GM12878 (cell line): Measurements from ENCODE around the gene HM13. TPM values are rescaled to one million over a fixed set of nuclear protein-coding genes. Genes with fewer than 3 reads are reported as not detected.
"Not testable (repeated sequence)": the region's sequence is repeated elsewhere in the genome, so short reads cannot be mapped to it uniquely, and the experiment has no call there.

Experiments used
- ATAC-seq: fragments of 200-7000 bp; cut with Tn5 transposase; 3 replicates; pipeline ENCODE4 v1.9.1; 2020; ENCODE audit warnings: mild to moderate bottlenecking, moderate library complexity
- BruUV-seq: library from RNA; stranded (reverse); fragments of 400-500 nt; replicated peaks from 2 replicates; lab custom pipeline; 2021; lab: Mats Ljungman, UMichigan
- CTCF ChIA-PET: fragments of 300-600 bp; sonication (Branson Sonifier 250); formaldehyde crosslinking; extraction: SDS; loops from one replicate; lab custom pipeline; 2021; ENCODE audit warnings: inconsistent platforms; lab: Yijun Ruan, JAX
- POLR2A ChIA-PET: fragments of 350-600 bp; formaldehyde crosslinking; extraction: SDS; loops from one replicate; lab custom pipeline; 2021; ENCODE audit warnings: inconsistent platforms; lab: Charles Lee
- RAD21 ChIA-PET: fragments of 300-600 bp; sonication (Branson Sonifier 250); formaldehyde crosslinking; loops from one replicate; lab custom pipeline; 2023; ENCODE audit warnings: antibody characterized with exemption; ENCODE audit not compliant: unreplicated experiment; lab: Charles Lee
- SMC1A ChIA-PET: fragments of 300-600 bp; sonication (Branson Sonifier 250); formaldehyde crosslinking; loops from one replicate; lab custom pipeline; 2023; ENCODE audit not compliant: unreplicated experiment, uncharacterized antibody; lab: Charles Lee
- DNase-seq: peaks from one replicate; pipeline ENCODE4 v3.0.0-alpha.2; 2011; ENCODE audit warnings: low read depth, low spot score
- FAIRE-seq: peaks from 3 replicates; lab custom pipeline; 2011; peaks lifted over from hg19 to GRCh38; lab: Jason Lieb, UNC
- H2AFZ ChIP-seq: 2 replicates; pipeline ENCODE4 v1.6.0; 2011; ENCODE audit warnings: low read depth, low read length, control low read depth; ENCODE audit not compliant: control insufficient read depth
- H3K27ac ChIP-seq: 2 replicates; pipeline ENCODE4 v1.5.1; 2011; ENCODE audit warnings: control low read depth; ENCODE audit not compliant: control insufficient read depth, insufficient read depth
- H3K27me3 ChIP-seq, 2 experiments: replicated peaks in 1 of 2; 2 replicates each; pipeline versions ENCODE4 v1.6.0 to v1.6.1; 2011; ENCODE audit warnings: low read length in 1 of 2; ENCODE audit not compliant: control insufficient read depth in 2 of 2, insufficient read depth in 2 of 2
- H3K36me3 ChIP-seq, 2 experiments: 2 replicates each; pipeline ENCODE4 v1.5.1; 2011; ENCODE audit warnings: low read length in 1 of 2; ENCODE audit not compliant: control insufficient read depth in 2 of 2, insufficient read depth in 2 of 2
- H3K4me1 ChIP-seq: 2 replicates; pipeline ENCODE4 v1.6.1; 2011; ENCODE audit warnings: mild to moderate bottlenecking, low read length, moderate library complexity, mixed read lengths; ENCODE audit not compliant: control insufficient read depth, insufficient read depth
- H3K4me2 ChIP-seq: 2 replicates; pipeline ENCODE4 v1.6.0; 2011; ENCODE audit warnings: control low read depth; ENCODE audit not compliant: control insufficient read depth, insufficient read depth
- H3K4me3 ChIP-seq: fragments of 200-600 bp; sonication (generic); 2 replicates; pipeline ENCODE4 v1.5.1; 2016
- H3K79me2 ChIP-seq: 2 replicates; pipeline ENCODE4 v1.6.0; 2011; ENCODE audit warnings: low read length; ENCODE audit not compliant: control insufficient read depth, insufficient read depth
- H3K9ac ChIP-seq: 2 replicates; pipeline ENCODE4 v1.8.0; 2011; ENCODE audit warnings: low read length, control low read depth, mixed read lengths; ENCODE audit not compliant: control insufficient read depth, insufficient read depth
- H3K9me3 ChIP-seq: replicated peaks from 3 replicates; pipeline ENCODE4 v1.5.1; 2011; ENCODE audit warnings: mild to moderate bottlenecking, low read length; ENCODE audit not compliant: control insufficient read depth, insufficient read depth
- H4K20me1 ChIP-seq: 2 replicates; pipeline ENCODE4 v1.6.0; 2011; ENCODE audit not compliant: control insufficient read depth, insufficient read depth
- CTCF ChIP-seq, 3 experiments: IDR thresholded peaks in 2 of 3; conservative IDR thresholded peaks in 1 of 3; 2 replicates each; pipeline ENCODE4 v1.5.1; 2011; ENCODE audit warnings: low read depth in 3 of 3, low read length in 3 of 3, mild to moderate bottlenecking in 3 of 3, control low read depth in 2 of 3, moderate library complexity in 2 of 3, inconsistent platforms in 1 of 3, mixed read lengths in 1 of 3; ENCODE audit not compliant: control insufficient read depth in 2 of 3, insufficient read depth in 1 of 3; ENCODE audit errors: extremely low read depth in 1 of 3
- RAD21 ChIP-seq: IDR thresholded peaks from 2 replicates; pipeline ENCODE4 v1.6.1; 2011; ENCODE audit warnings: mild to moderate bottlenecking, low read depth, low read length, moderate library complexity; ENCODE audit not compliant: insufficient read depth
- SMC3 ChIP-seq: IDR thresholded peaks from 2 replicates; pipeline ENCODE4 v1.6.1; 2011; ENCODE audit warnings: low read length, improper control_type of control experiment, borderline replicate concordance
- YY1 ChIP-seq: IDR thresholded peaks from 2 replicates; pipeline ENCODE4 v1.6.1; 2011; ENCODE audit warnings: low read depth, mild to moderate bottlenecking, low read length
- WGBS: methylation state at CpG from one replicate; pipeline ENCODE4 v1.1.6; 2016; ENCODE audit warnings: low lambda C conversion rate; ENCODE audit not compliant: insufficient replicate concordance, insufficient coverage; ENCODE audit errors: missing lambda C conversion rate; 5-methylcytosine and 5-hydroxymethylcytosine counted together
- in situ Hi-C: fragments of 300-500 bp; cut with MboI; formaldehyde crosslinking; loops from 9 replicates; pipeline ENCODE4 v1.14.3; 2018; ENCODE audit warnings: mixed read lengths
- intact Hi-C: fragments of 100-400 bp; cut with micrococcal nuclease; formaldehyde crosslinking; loops from one replicate; pipeline ENCODE4 v1.14.2; 2022; ENCODE audit not compliant: unreplicated experiment
- polyA plus RNA-seq, 11 experiments: library from polyadenylated mRNA; depleted of rRNA in 4 of 11; unstranded in 6 of 11; stranded (reverse) in 5 of 11; fragments of >200 nt; fragmentation: Nextera tagmentation in 4 of 11; fragmentation: Illumina TruSeq in 1 of 11; extraction: Ambion mirVana in 4 of 11; extraction: Trizol in 1 of 11; gene quantifications; 1 replicate in 1 of 11; 2 replicates in 10 of 11; pipeline versions ENCODE4 v1.2.1 to v1.2.3, GENCODE V29; 2011 to 2016; ENCODE audit warnings: inconsistent platforms in 2 of 11, missing spikeins in 2 of 11, low read depth in 1 of 11
- total RNA-seq, 4 experiments: library from RNA; depleted of rRNA in 3 of 4; stranded (reverse); fragments of >200 nt in 3 of 4; fragmentation: Illumina TruSeq in 1 of 4; extraction: Trizol in 1 of 4; gene quantifications; 2 replicates each; pipeline versions ENCODE4 v1.2.1 to v1.2.3, GENCODE V29; 2013 to 2021

HM13 gene
- total and polyA plus RNA-seq, 10 of the 15 experiments (the other 5 are each of a cell fraction or from before 2014, with no cell fraction given): 4.8 to 185 (median 81.7) TPM

- FAIRE-seq, H3K9ac ChIP-seq, H3K79me2 ChIP-seq, H3K27me3 ChIP-seq, H3K4me1 ChIP-seq, BruUV-seq, H3K27ac ChIP-seq, POLR2A ChIA-PET, H3K4me3 ChIP-seq, H3K4me2 ChIP-seq, H3K36me3 ChIP-seq, H2AFZ ChIP-seq, H3K9me3 ChIP-seq, DNase-seq, H4K20me1 ChIP-seq: not testable (repeated sequence)
- RAD21 ChIA-PET: interaction anchor here (0.6 to 4.1 kb wide), 13 partner anchors 10 to 110 kb away, joined by 3 to 38 read pairs (median 4); partner anchors contain the start of gene DEFB124
- intact Hi-C loops: loop anchor here (1.0 kb wide), 2 partner anchors 43 to 90 kb away; no protein-coding TSS in a partner anchor
- SMC1A ChIA-PET: interaction anchor here (0.6 to 2.9 kb wide), 7 partner anchors 13 to 110 kb away, joined by 3 to 46 read pairs (median 4); no protein-coding TSS in a partner anchor
- TF ChIP-seq CTCF (IDR thresholded peaks at IDR 0.05 in 2 of 3, conservative IDR thresholded peaks at IDR 0.05 in 1 of 3; ENCODE audit: control insufficient read depth in 2 of 3, extremely low read depth in 1 of 3, insufficient read depth in 1 of 3, low read depth in 3 of 3, low read length in 3 of 3) (peak; percentile 66 to 92 (median 89)), YY1 (peak; percentile 28; the same call in 1 of the 2 replicates), SMC3 (peak; percentile 77), RAD21 (peak; percentile 80)
- CTCF ChIA-PET: interaction anchor here (0.7 to 6.8 kb wide), 25 partner anchors 9 to 191 kb away, joined by 3 to 137 read pairs (median 7); partner anchors contain the start of genes DEFB123, DEFB124 and REM1
- 17% methylated on average over 20 of the region's 20 CpGs for WGBS
- peak; percentile 100 for ATAC-seq
- in situ Hi-C loops: loop anchor here (5.0 kb wide), 1 partner anchor 41 kb away; no protein-coding TSS in a partner anchor
These were observed 11.2 kb upstream of the HM13 start for GRCh38 chr20:31502884-31503673.
